Tibial artery (tissue), 4 donors: ENCODE measurements around the gene ABCG1.
A peak's percentile ranks its signal among the peaks of the same experiment; 100 is the strongest.

ENCODE experiments used
- DNase-seq, 2 donors: peaks; one replicate each; pipeline ENCODE4 v3.0.0-alpha.2; 2019
- H3K27ac ChIP-seq, 2 donors: fragments of 200-600 bp; sonication (generic) in 1 of 2; 1 replicate in 1 of 2; 2 replicates in 1 of 2; pipeline ENCODE4 v1.5.1; 2018 to 2019; ENCODE audit warnings: mild to moderate bottlenecking in 1 of 2
- H3K27me3 ChIP-seq, 2 donors: fragments of 200-600 bp; sonication (generic) in 1 of 2; one replicate each; pipeline versions ENCODE4 v1.5.1 to v1.6.0; 2016 to 2019
- H3K36me3 ChIP-seq, 3 donors: fragments of 200-600 bp; sonication (generic) in 2 of 3; one replicate each; pipeline ENCODE4 v1.5.1; 2016 to 2019; ENCODE audit warnings: mild to moderate bottlenecking in 2 of 3
- H3K4me1 ChIP-seq, 4 donors: fragments of 200-600 bp; sonication (generic) in 2 of 4; 1 replicate in 3 of 4; 2 replicates in 1 of 4; pipeline ENCODE4 v1.5.1; 2016 to 2019
- H3K4me3 ChIP-seq, 2 donors: fragments of 200-600 bp; sonication (generic) in 1 of 2; 1 replicate in 1 of 2; 2 replicates in 1 of 2; pipeline ENCODE4 v1.5.1; 2018 to 2019; ENCODE audit warnings: mild to moderate bottlenecking in 2 of 2
- H3K9me3 ChIP-seq, 3 donors: fragments of 200-600 bp; sonication (generic) in 1 of 3; one replicate each; pipeline ENCODE4 v1.5.1; 2016 to 2019
- CTCF ChIP-seq, 2 experiments: fragments of 200-600 bp in 1 of 2; fragments of 450-650 bp in 1 of 2; IDR thresholded peaks; one replicate each; pipeline ENCODE4 v1.5.1; 2017 to 2019; ENCODE audit warnings: antibody characterized with exemption in 2 of 2, mild to moderate bottlenecking in 1 of 2, moderate library complexity in 1 of 2
- intact Hi-C: fragments of 100-400 bp; cut with DNase I; formaldehyde crosslinking; loops from one replicate; pipeline ENCODE4 v1.15.0; 2023; ENCODE audit warnings: low total_unique reads

Gene ABCG1

GRCh38 chr21:42207426-42207825 lies 11.5 kb upstream of the ABCG1 start:
- Histone ChIP-seq H3K4me3 (no peak overlapping the region), H3K36me3 (no peaks in the 10 kb centered on the region), H3K9me3 (no peaks in the 10 kb centered on the region), H3K27ac (no peak overlapping the region), H3K4me1 (no peaks in the 10 kb centered on the region), H3K27me3 (peaks cover 0 to 20% of the 10 kb centered on the region in 2 donors)
- no peak for DNase-seq
- TF ChIP-seq CTCF (IDR thresholded peaks at IDR 0.05) = no peak
- intact Hi-C loops = loop anchor here (5.0 kb wide), 1 partner anchor 50 kb away; no protein-coding TSS in a partner anchor

DNA sequence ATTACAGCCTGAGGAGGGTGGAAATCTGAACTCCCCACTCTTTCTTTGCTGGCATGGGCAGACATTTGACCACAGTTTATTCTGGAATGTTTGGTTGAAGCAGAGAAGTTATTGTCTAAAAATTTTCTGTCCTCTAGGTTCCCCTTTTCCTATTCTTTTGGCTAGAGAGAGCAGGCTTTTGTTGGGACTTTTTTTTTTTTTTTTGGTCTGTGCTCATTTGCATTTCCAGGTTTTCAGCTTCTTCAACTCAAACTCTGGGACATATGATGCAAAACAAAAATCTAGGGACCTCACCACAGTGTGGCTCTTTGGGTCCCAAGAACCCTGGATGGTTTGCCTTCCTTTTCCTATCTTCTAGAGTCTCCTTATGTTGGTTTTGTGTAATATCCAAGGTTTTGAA lies 10.9 kb upstream of the ABCG1 start:
- DNase-seq = no peak
- Histone ChIP-seq H3K27ac (no peak overlapping the region), H3K4me1 (no peaks in the 10 kb centered on the region), H3K36me3 (no peaks in the 10 kb centered on the region), H3K4me3 (no peak overlapping the region), H3K9me3 (no peaks in the 10 kb centered on the region), H3K27me3 (peaks cover 0 to 21% of the 10 kb centered on the region in 2 donors)
- no peak for TF ChIP-seq CTCF (IDR thresholded peaks at IDR 0.05)
- intact Hi-C loops = loop anchor here (5.0 kb wide), 1 partner anchor 49 kb away; no protein-coding TSS in a partner anchor

DNA sequence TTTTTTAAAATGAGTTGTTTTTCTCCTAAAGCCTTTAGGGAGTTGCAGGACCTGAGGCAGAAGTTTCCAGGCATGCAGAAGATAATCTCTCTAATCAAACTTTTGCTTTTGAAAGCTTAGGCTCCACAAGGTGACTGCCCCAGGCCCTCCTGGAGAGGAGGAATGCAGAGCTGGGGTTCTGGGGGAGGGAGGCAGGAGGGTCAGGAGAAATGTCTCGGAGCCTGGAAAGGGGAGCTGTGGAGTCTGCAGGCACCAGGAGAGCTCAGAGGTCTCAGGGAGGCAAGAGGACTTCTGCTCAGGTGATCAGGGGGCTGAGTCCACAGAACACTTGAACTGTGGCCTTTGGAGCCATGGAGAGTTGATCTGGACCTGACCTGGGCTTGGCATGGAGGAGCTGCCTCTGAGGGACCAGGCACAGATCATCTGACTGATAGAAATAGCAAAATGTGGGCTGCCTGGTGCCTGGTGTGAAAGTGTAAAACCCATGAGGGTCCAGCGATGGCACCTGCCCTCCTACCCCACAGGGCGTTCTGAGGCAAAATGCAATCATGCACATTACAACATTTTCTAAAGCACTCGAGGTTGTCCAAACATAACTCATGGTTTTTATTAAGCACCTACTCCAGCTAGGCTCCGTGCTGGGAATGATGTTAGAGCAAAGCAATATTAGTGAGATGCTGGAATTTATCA lies 10.0 kb upstream of the ABCG1 start:
- no peak for DNase-seq
- Histone ChIP-seq H3K27me3 (peaks cover 0 to 24% of the 10 kb centered on the region in 2 donors), H3K27ac (no peak overlapping the region), H3K9me3 (no peaks in the 10 kb centered on the region), H3K4me3 (no peak overlapping the region), H3K4me1 (no peaks in the 10 kb centered on the region), H3K36me3 (no peaks in the 10 kb centered on the region)
- TF ChIP-seq CTCF (IDR thresholded peaks at IDR 0.05) = no peak
- intact Hi-C loops = loop anchor here (5.0 kb wide), 1 partner anchor 48 kb away; no protein-coding TSS in a partner anchor

DNA sequence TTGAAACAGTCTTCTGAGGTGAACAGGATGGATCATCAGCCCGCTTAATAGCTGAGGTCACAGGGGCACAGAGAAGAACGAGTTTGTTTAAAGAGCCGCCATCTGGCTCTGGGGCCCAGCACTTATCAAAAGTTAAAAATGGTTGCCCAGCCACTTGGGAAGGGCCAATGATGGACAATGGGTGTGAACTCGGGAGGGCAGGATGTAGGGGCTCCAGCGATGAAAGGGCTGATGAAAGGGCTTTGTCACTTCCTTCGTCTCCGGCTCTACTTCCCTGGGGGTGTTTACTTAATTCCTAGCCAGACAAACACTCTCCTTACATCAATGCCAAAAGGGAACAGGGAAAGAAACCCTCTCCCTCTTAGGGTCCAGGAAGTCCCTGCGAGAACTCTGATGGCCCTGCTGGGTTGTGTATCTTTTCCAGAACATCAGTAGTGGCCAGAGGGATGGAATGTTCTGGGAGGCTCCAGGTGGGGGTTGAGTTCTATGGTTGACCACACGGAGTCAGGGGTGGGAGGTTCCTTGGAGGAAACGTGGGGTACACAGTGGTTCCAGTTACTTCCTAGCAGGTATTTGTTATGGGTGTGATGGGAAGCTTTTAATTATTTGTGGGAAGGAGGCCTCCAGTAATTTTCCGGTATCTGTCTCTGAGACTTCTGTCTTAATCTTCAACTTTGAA lies 9.0 kb upstream of the ABCG1 start:
- DNase-seq = peak in 1 of 2 donors; percentile 20
- peaks cover 0 to 24% of the 10 kb centered on the region in 2 donors for H3K27me3 ChIP-seq
- H3K9me3 ChIP-seq = no peaks in the 10 kb centered on the region
- H3K27ac ChIP-seq = no peak overlapping the region
- no peak overlapping the region for H3K4me3 ChIP-seq
- no peak for TF ChIP-seq CTCF (IDR thresholded peaks at IDR 0.05)
- H3K4me1 ChIP-seq = no peaks in the 10 kb centered on the region
- intact Hi-C loops = loop anchor here (5.0 kb wide), 1 partner anchor 47 kb away; no protein-coding TSS in a partner anchor
- H3K36me3 ChIP-seq = no peaks in the 10 kb centered on the region

DNA sequence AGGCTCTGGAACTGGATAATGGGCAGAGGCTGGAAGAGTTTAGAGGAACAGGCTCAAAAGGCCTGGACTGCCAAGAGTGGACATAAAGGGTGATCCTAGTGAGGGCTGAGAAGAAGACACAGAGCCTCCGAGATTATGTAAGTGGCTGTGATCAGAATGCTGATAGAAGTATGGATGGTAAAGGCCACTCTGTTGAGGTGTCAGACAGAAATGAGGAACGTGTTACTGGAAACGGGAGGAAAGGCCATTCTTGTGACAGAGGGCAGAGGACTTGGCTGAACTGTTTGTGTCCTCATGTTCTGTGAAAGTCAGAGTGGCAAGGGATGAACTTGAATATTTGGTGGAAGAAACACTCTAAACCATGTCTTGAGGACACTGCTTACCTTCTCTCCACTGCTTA lies 6.7 kb upstream of the ABCG1 start:
- H3K4me3 ChIP-seq = no peak overlapping the region
- no peak for TF ChIP-seq CTCF (IDR thresholded peaks at IDR 0.05)
- DNase-seq = no peak
- no peaks in the 10 kb centered on the region for H3K36me3 ChIP-seq
- H3K4me1 ChIP-seq = no peaks in the 10 kb centered on the region
- no peaks in the 10 kb centered on the region for H3K9me3 ChIP-seq
- H3K27me3 ChIP-seq = peaks cover 0 to 22% of the 10 kb centered on the region in 2 donors
- intact Hi-C loops = no loop called here
- H3K27ac ChIP-seq = no peak overlapping the region
